Measurements from ENCODE around the gene PPFIA1.
"Not testable (repeated sequence)": the region's sequence is repeated elsewhere in the genome, so short reads cannot be mapped to it uniquely, and the experiment has no call there.

PPFIA1 gene

GRCh38 chr11:70326365-70326811 is 55.9 kb downstream of the PPFIA1 start:
- DNase-seq: no peak

GRCh38 chr11:70326833-70327232 is 56.3 kb downstream of the PPFIA1 start:
- DNase-seq: no peak

GRCh38 chr11:70327717-70328116 is 57.2 kb downstream of the PPFIA1 start:
- DNase-seq: no peak

GRCh38 chr11:70328556-70328955 is 58.1 kb downstream of the PPFIA1 start:
- no peak for DNase-seq

- DNase-seq: not testable (repeated sequence)
Observed at GRCh38 chr11:70331320-70331843, 60.9 kb downstream of the PPFIA1 start.

GRCh38 chr11:70331901-70332300 is 61.4 kb downstream of the PPFIA1 start:
- DNase-seq: no peak

GRCh38 chr11:70332567-70332966 is 62.1 kb downstream of the PPFIA1 start:
- no peak for DNase-seq

- no peak for DNase-seq
Observed at GRCh38 chr11:70333261-70333660, 62.8 kb downstream of the PPFIA1 start.

- no peak for DNase-seq
Observed at GRCh38 chr11:70334351-70334995, 64.0 kb downstream of the PPFIA1 start.

- no peak for DNase-seq
Observed at GRCh38 chr11:70335511-70335910, 65.0 kb downstream of the PPFIA1 start.

GRCh38 chr11:70338594-70338993 is 68.1 kb downstream of the PPFIA1 start:
- DNase-seq: no peak

GRCh38 chr11:70339066-70339465 is 68.6 kb downstream of the PPFIA1 start:
- DNase-seq: no peak

GRCh38 chr11:70341881-70342429 is 71.5 kb downstream of the PPFIA1 start:
- no peak for DNase-seq

GRCh38 chr11:70343636-70344035 is 73.1 kb downstream of the PPFIA1 start:
- DNase-seq: no peak

- DNase-seq: no peak
Observed at GRCh38 chr11:70348191-70348590, 77.7 kb downstream of the PPFIA1 start.

GRCh38 chr11:70348608-70349007 is 78.1 kb downstream of the PPFIA1 start:
- no peak for DNase-seq

GRCh38 chr11:70351646-70352045 is 81.2 kb downstream of the PPFIA1 start:
- no peak for DNase-seq

GRCh38 chr11:70352100-70352499 is 81.6 kb downstream of the PPFIA1 start:
- DNase-seq: no peak

GRCh38 chr11:70352601-70353000 is 82.1 kb downstream of the PPFIA1 start:
- no peak for DNase-seq

GRCh38 chr11:70353329-70353728 is 82.8 kb downstream of the PPFIA1 start:
- no peak for DNase-seq

- no peak for DNase-seq
Observed at GRCh38 chr11:70353900-70354568, 83.5 kb downstream of the PPFIA1 start.

- no peak for DNase-seq
Observed at GRCh38 chr11:70354629-70355028, 84.1 kb downstream of the PPFIA1 start.

GRCh38 chr11:70358753-70359152 is 88.3 kb downstream of the PPFIA1 start:
- no peak for DNase-seq
